Measurements from ENCODE around the gene WIPF2. TPM values are rescaled to one million over a fixed set of nuclear protein-coding genes. Genes with fewer than 3 reads are reported as not detected.
A peak's percentile ranks its signal among the peaks of the same experiment; 100 is the strongest.

The WIPF2 gene
- polyA plus RNA-seq, 1 donor, result 15.4 TPM

- no peak for DNase-seq (ENCODE audit: low read depth)
These were observed 94.8 kb downstream of the WIPF2 start for GRCh38 chr17:40313668-40314583.

- no peak for DNase-seq (ENCODE audit: low read depth)
These were observed 95.5 kb downstream of the WIPF2 start for GRCh38 chr17:40314584-40314956.

GRCh38 chr17:40315206-40315605, 96.1 kb downstream of the WIPF2 start:
- DNase-seq (ENCODE audit: low read depth), result no peak

- no peak for DNase-seq (ENCODE audit: low read depth)
These were observed 96.8 kb downstream of the WIPF2 start for GRCh38 chr17:40315678-40316570.

- no peak for DNase-seq (ENCODE audit: low read depth)
These were observed 97.7 kb downstream of the WIPF2 start for GRCh38 chr17:40316571-40317344.

- DNase-seq (ENCODE audit: low read depth), result no peak
These were observed 98.3 kb downstream of the WIPF2 start for GRCh38 chr17:40317345-40317873.

GRCh38 chr17:40317880-40318829, 99.1 kb downstream of the WIPF2 start:
- DNase-seq (ENCODE audit: low read depth), result peak; percentile 88

- no peak for DNase-seq (ENCODE audit: low read depth)
These were observed 99.8 kb downstream of the WIPF2 start for GRCh38 chr17:40318830-40319391.

- DNase-seq (ENCODE audit: low read depth), result no peak
These were observed 100.8 kb downstream of the WIPF2 start for GRCh38 chr17:40319651-40320540.

GRCh38 chr17:40320756-40321523, 101.8 kb downstream of the WIPF2 start:
- DNase-seq (ENCODE audit: low read depth), result no peak

- DNase-seq (ENCODE audit: low read depth), result no peak
These were observed 102.4 kb downstream of the WIPF2 start for GRCh38 chr17:40321524-40321929.

GRCh38 chr17:40321961-40322357, 102.9 kb downstream of the WIPF2 start:
- DNase-seq (ENCODE audit: low read depth), result no peak

- DNase-seq (ENCODE audit: low read depth), result no peak
These were observed 103.5 kb downstream of the WIPF2 start for GRCh38 chr17:40322358-40323315.

- no peak for DNase-seq (ENCODE audit: low read depth)
These were observed 104.6 kb downstream of the WIPF2 start for GRCh38 chr17:40323391-40324381.

GRCh38 chr17:40325156-40326013, 106.3 kb downstream of the WIPF2 start:
- no peak for DNase-seq (ENCODE audit: low read depth)

All from forelimb muscle (tissue), 1 donor.